Smooth muscle cell of the brain vasculature (primary cell): Measurements from ENCODE around the gene INHBB.
"Not testable (repeated sequence)": the region's sequence is repeated elsewhere in the genome, so short reads cannot be mapped to it uniquely, and the experiment has no call there.

ENCODE experiments used
- DNase-seq: peaks from one replicate; pipeline ENCODE4 v3.0.0-alpha.2; 2012; ENCODE audit warnings: low read depth, low spot score

The INHBB gene

DNA sequence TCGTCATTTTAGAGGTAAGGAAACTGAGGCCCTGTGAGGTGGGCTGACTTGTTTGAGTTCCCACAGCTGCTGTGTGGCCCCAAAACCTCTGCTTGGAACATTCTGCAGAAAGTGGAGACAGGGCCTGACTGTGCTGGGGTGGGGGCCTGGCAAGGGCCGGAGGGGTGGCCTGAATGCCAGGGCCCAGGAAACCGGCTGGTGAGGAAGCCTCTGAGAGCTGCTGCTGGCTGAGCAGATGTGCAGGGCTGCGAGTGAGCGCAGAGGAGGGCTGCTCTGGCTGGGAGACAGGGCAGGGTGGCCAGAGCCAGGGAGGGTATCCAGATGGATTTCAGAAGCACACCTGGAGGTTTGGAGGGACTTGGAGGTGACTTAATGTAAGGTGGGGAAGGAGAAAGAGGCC, 29.9 kb upstream of the INHBB start:
- no peak for DNase-seq

DNA sequence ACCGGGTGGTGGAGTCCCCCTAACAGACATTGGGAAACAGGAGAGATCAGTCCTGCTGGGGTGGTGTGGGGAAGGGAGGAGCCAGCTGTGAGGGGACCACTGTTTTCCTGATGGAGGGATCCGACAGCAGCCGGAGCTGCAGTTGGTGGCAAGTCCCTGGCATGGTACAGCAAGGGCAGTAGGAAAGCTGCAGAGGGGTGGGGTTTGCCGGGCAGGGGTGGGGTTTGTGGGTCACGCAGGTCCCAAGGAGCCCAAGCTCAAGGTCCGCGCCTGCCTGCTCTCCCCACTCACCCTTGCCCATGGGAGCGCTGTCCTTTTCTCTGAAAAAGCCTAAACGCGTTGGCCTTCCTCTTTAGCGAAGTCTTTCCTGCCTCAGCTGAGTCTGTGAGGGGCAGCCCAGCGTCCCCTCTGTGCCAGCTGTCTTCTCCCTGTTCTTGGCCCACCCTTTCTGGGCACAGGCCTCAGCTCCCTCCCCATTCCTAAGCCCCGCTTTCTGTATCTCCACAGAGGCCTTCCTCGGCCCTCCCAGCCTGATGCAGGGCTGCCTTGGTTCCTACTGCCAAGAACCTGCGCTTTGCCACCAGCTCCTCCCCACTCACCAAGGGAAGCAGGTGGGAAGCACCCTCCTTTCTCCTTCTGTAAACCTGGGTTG, 29.3 kb upstream of the INHBB start:
- no peak for DNase-seq

DNA sequence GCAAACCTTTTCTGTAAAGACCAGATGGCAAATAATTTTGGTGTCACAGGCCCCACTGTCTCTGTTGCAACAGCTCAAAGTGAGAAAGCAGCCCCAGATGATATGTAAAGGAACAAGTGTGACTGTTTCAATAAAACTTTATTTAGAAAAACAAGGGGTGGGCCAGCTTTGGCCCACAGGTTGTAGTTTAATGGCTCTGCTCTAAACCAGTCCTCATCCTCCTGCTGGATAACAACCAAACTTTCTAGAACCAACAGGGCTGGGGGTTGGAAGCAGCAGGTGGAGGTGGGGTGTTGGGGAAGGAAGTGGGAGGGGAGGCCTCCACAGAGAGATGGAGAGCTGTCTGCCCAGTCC, 28.8 kb upstream of the INHBB start:
- DNase-seq: no peak

GRCh38 chr2:120317916-120318315, 28.0 kb upstream of the INHBB start:
- DNase-seq: no peak

DNA sequence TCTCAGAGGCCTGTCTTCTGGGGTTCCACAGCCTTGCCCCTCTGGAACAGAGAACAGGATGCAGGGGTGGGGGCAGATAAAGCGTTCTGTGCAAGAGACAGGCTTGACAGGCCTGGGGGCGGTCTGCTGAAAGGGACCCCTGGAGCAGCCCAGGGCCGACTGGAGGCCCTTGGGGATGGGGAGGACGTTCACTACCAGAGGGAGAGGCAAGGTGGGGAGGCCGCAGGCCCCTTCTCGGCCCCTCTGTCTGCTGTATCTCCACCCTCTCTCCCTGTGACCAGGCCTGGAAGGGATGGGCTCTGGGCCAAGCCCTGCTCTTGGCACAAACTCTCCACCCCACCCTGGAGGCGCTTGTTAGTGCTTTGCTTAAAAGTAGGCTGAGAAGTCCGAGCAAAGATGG, 27.3 kb upstream of the INHBB start:
- DNase-seq: no peak

DNA sequence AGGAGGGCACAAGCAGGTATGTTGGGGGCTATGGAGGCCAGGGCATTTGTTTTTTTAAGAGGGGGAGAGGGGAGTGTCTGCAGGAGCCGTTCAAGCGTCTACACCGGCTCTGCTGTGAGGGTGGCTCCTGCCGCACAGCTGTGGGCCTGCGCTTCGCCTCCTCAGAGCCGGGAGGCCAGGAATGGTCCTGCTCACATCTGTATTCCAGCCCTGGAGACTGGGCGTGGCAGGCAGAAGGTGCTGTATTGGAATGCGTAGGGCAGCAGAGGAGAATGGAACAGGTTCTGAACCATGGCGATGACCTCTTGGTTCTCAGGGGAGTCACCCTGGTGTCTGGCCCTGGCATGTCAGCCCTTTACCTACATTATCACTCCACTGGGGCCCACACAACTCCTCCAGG, 26.8 kb upstream of the INHBB start:
- no peak for DNase-seq

GRCh38 chr2:120319686-120320317, 26.1 kb upstream of the INHBB start:
- no peak for DNase-seq

- DNase-seq: no peak
These were observed 25.6 kb upstream of the INHBB start for GRCh38 chr2:120320318-120320851.

GRCh38 chr2:120320887-120321556, 24.9 kb upstream of the INHBB start:
- DNase-seq: not testable (repeated sequence)

GRCh38 chr2:120321721-120322284, 24.1 kb upstream of the INHBB start:
- DNase-seq: no peak

DNA sequence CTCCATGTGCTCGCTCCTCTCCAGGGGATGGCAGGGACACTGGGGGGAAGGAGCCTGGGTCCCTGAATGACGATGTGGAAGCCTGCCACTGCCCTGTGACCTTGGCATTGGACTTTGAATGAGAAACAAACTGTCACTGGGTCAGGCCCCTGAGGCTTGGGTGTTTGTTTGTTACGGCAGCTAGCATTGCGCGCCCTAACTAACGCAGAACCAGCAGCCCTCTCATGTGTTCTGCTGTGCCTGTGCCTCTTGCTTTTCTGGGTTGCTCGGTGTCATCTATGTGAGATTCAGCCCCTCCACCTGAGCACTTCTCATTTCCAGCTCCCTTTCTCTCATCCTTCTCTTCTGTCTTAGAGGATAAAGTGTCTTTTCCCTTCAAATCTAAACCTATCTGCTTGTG, 23.6 kb upstream of the INHBB start:
- DNase-seq: no peak

DNA sequence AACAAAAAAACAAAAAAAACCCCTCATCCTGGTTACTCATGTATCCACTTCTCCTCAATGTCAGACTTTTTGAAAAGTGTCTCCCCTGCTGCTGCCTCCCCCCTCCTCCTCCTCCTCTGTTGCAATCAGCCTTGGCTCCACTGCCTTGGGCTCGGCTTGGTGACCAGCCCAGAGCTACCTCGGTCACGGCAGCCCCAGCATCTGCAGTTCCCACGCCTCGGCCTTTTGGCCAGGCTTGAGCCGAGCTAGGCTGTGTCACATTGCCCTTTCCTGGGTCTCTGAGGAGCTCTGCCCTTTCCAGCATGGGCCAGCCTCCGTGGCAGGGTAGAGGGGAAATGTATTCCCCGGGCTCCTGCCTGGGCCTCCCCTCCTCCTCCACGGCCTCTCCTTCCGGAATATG, 22.7 kb upstream of the INHBB start:
- DNase-seq: no peak

DNA sequence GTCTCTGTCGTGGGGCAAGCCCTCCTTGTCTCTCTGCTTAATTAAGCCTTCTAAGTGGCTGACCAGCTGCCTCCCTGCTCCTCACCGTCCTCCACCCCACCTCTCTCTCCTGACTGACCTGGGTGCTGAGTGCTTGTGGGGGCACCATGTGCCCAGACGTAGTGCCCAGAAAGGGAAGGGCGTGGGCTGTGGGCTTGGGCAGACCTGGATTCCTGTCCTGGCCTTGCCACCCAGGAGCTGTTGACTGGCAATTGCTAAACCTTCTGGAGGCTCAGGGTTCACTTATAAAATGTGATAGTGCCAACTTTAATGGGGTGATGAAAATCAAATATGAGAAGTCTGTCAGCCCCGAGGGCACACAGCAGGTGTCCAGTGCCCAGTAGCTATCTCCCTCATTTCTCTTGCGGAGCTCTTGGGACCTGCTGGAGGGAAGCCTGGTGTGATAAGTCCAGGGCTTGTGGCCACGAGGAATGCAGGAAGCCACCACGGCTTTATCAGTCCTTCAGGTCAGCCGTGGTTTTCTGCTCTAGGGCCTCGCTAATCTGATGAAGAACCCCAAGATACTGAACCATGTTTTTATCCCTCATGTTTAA, 22.0 kb upstream of the INHBB start:
- no peak for DNase-seq

- DNase-seq: no peak
These were observed 21.0 kb upstream of the INHBB start for GRCh38 chr2:120324933-120325332.

- no peak for DNase-seq
These were observed 19.9 kb upstream of the INHBB start for GRCh38 chr2:120326066-120326465.

DNA sequence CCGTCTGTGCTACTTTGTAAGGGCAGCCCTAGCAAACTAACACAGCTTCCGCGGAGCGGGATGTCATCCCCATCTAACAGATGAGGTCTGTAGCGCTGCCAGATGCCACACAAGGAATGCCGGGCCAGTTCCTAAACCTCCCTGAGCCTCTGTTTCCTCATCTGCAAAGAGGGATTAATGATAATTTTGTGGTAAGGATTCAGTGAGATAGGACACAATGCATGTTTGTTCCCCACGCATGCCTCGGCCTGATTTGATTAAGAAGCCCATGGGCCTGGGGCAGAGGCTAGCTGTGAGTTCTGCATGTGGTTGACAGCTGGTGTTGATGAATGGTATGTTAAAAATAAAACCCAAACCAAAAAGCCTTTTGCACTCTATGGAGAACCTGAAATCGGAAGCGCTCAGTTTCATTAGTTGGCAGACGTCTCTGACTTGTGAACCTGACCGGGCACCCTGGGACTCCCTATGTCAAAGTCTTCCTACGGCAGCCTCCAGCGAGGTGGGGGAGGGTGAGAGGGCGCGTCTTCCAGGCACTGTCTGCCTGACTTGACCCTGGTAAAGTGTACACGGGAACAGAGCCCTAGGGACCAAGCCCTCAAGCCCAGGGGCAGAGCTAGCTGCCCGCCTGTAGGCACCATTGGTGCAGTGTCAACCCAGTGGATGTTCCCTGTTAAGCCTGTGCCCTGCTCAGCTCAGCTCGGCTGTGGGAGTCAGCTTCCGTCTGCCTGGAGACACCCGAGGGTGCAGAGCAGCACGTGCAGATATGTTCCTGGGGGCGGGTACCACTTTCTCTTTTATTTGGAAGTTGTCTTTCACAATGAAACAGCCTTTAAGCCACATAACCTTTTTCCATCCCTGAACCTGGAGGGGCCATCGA, 14.8 kb upstream of the INHBB start:
- DNase-seq: no peak

DNA sequence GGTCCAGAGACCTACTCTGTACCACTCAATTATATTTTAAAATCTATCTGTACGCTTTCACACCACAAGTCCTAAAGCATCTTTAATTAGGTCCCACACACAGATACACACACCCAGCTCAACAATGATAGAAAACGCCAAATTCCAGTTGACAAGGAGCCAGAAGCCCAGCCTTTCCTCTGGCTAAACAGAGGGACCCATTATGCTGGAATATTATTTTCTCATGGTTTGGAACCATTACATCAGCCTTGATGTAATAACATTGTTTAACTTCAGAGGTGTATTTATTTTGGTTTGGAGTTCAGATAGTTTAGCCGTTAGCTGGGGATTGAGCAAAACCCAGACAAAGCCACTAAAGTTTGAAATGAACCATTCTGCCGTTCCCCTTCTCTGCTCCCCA, 14.0 kb upstream of the INHBB start:
- no peak for DNase-seq

DNA sequence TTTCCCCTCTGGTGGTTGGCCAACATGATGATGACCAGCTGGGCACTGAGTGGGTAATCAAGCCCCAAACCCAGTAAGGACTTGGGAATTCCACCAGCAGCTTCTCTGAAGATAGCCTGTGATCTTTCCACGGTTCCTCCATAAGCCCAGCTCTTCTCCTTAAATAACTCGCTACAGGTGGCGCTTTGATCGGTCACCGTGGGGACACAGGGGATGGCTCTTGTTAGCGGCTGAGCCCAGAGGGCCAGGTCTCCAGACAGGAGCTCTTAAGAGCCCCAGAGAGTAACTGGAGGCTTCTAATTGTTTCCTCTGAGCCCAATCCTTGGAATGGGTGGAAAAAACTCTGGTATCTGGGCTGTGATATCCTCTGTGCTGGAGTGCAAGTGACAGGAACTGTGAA, 13.6 kb upstream of the INHBB start:
- no peak for DNase-seq

DNA sequence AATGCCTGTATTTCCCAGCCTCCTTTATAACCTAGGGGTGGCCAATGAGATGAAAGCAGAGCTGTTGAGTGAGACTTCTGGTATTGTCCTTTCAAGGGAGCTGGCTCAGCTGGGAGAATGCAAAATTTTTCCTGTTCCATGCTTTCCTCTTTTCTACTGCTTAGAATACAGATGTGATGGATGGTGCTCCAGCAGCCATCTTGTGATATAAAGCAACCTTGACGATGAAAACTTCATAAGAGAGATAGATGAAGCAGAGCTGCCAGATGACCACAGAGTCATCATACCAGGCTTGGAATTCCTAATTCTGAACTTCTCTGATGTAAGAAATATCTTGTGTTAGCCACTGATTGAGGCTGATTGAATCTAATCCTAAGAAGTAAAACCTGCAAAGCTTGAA, 11.9 kb upstream of the INHBB start:
- DNase-seq: no peak

- DNase-seq: no peak
These were observed 9.2 kb upstream of the INHBB start for GRCh38 chr2:120336749-120337148.

DNA sequence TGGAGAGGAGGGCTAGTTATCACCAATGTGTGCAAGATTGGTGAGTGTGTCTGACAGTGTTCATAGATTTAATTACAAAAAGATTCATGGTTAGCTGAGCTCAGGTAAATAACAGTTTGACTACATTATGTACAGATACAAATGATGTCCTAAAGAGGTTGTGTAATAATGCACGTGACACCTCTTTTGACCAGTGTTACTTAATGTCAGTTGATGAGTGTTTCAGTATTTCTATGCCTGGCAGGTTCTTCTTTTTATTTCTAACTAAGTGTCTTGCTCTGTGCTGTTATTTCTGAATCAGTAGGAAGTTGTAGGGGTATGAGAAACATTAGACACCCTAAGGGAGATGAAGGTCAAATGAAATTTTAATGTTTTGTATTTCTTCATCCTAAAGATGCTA, 7.9 kb upstream of the INHBB start:
- DNase-seq: no peak
